Astrocyte of the cerebellum (primary cell): ENCODE data around the gene PKNOX2.

Experiments
- DNase-seq: peaks from one replicate; pipeline ENCODE4 v3.0.0-alpha.2; 2011; ENCODE audit warnings: low read depth
- H3K4me3 ChIP-seq: 2 replicates; pipeline ENCODE4 v1.5.1; 2011; ENCODE audit warnings: mild to moderate bottlenecking, low read depth, low read length, moderate library complexity
- CTCF ChIP-seq: IDR thresholded peaks from 2 replicates; pipeline ENCODE4 v1.5.1; 2012; ENCODE audit warnings: low read length, low read depth, moderate library complexity, mild to moderate bottlenecking; ENCODE audit errors: missing control alignments
- in situ Hi-C: cut with HindIII; loops from 2 replicates; pipeline ENCODE4 v1.10.0; 2017; ENCODE audit warnings: low sequenced_read_pairs

Gene PKNOX2

GRCh38 chr11:125275905-125276618, 111.5 kb downstream of the PKNOX2 start:
- no peak for DNase-seq
- H3K4me3 ChIP-seq, result no peak overlapping the region
- TF ChIP-seq CTCF, result no peak
- in situ Hi-C loops, result no loop called here

GRCh38 chr11:125276619-125276976, 112.0 kb downstream of the PKNOX2 start:
- in situ Hi-C loops, result no loop called here
- DNase-seq, result no peak
- no peak for TF ChIP-seq CTCF
- H3K4me3 ChIP-seq, result no peak overlapping the region

GRCh38 chr11:125279676-125280418, 115.3 kb downstream of the PKNOX2 start:
- in situ Hi-C loops, result no loop called here
- no peak for TF ChIP-seq CTCF
- no peak for DNase-seq
- no peak overlapping the region for H3K4me3 ChIP-seq

- no peak for TF ChIP-seq CTCF
- DNase-seq, result no peak
- H3K4me3 ChIP-seq, result no peak overlapping the region
- in situ Hi-C loops, result no loop called here
Observed at GRCh38 chr11:125280646-125281045, 116.1 kb downstream of the PKNOX2 start.

GRCh38 chr11:125281831-125282595, 117.5 kb downstream of the PKNOX2 start:
- no peak for DNase-seq
- in situ Hi-C loops, result no loop called here
- TF ChIP-seq CTCF, result no peak
- no peak overlapping the region for H3K4me3 ChIP-seq

- no peak for TF ChIP-seq CTCF
- H3K4me3 ChIP-seq, result no peak overlapping the region
- DNase-seq, result no peak
- in situ Hi-C loops, result no loop called here
Observed at GRCh38 chr11:125282596-125282914, 118.0 kb downstream of the PKNOX2 start.
